Esophagus squamous epithelium (tissue), 4 donors: ENCODE measurements around the gene KRT6B.

Experiments
- POLR2A ChIP-seq, 4 donors: fragments of 450-650 bp; IDR thresholded peaks; one replicate each; pipeline ENCODE4 v1.6.1; 2017; ENCODE audit warnings: antibody characterized with exemption in 4 of 4, mild to moderate bottlenecking in 4 of 4, moderate library complexity in 3 of 4
- TF ChIP-seq, protein P1 (sequence below), 6 experiments: fragments of 450-650 bp in 4 of 6; fragments of 200-600 bp in 2 of 6; sonication (generic) in 2 of 6; IDR thresholded peaks; one replicate each; pipeline ENCODE4 v1.5.1; 2016 to 2019; ENCODE audit warnings: antibody characterized with exemption in 6 of 6, mild to moderate bottlenecking in 4 of 6, moderate library complexity in 4 of 6

DNA sequence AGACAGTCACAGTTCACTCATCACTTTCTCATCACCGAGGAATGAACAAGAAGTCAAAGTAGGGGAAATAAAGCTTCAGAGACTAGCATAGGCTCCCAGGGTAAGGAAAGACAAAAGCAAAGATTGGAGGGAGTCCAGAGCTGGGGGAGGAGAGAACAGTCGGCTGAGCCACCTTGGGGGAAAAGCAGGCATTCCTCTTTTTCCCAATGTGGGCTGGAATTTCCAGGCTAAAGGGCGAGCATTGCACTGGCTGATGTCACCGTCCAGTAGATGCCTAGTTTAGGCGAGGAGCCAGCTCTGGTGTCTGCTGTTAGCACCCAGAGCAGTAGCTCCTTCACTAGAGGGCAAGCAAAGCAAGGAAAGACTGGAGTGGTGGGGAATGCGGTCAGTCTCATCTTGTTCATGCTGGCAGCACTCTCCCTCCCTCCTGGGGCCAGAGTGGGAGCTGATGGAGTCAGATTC lies 9.3 kb downstream of the KRT6B start:
- TF ChIP-seq, protein P1, sequence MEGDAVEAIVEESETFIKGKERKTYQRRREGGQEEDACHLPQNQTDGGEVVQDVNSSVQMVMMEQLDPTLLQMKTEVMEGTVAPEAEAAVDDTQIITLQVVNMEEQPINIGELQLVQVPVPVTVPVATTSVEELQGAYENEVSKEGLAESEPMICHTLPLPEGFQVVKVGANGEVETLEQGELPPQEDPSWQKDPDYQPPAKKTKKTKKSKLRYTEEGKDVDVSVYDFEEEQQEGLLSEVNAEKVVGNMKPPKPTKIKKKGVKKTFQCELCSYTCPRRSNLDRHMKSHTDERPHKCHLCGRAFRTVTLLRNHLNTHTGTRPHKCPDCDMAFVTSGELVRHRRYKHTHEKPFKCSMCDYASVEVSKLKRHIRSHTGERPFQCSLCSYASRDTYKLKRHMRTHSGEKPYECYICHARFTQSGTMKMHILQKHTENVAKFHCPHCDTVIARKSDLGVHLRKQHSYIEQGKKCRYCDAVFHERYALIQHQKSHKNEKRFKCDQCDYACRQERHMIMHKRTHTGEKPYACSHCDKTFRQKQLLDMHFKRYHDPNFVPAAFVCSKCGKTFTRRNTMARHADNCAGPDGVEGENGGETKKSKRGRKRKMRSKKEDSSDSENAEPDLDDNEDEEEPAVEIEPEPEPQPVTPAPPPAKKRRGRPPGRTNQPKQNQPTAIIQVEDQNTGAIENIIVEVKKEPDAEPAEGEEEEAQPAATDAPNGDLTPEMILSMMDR (IDR thresholded peaks at IDR 0.05), result no peak
- TF ChIP-seq POLR2A (IDR thresholded peaks at IDR 0.05), result no peak
